SK-N-SH (cell line): ENCODE measurements around the gene SLC11A1. TPM values are rescaled to one million over a fixed set of nuclear protein-coding genes. Genes with fewer than 3 reads are reported as not detected.

Experiments
- CTCF ChIA-PET: fragments of 300-600, 350-600 bp; formaldehyde crosslinking; extraction: SDS; loops from one replicate; lab custom pipeline; 2021; lab: Yijun Ruan, JAX
- POLR2A ChIA-PET: fragments of 350-600 bp; sonication (Branson Sonifier 250); formaldehyde crosslinking; extraction: SDS; loops from one replicate; lab custom pipeline; 2020; ENCODE audit warnings: antibody characterized with exemption, inconsistent platforms; lab: Yijun Ruan, JAX
- DNase-seq: peaks from one replicate; pipeline ENCODE4 v3.0.0; 2012
- H2AFZ ChIP-seq: fragments of 200-600 bp; sonication (generic); 2 replicates; pipeline ENCODE4 v1.8.1; 2016; ENCODE audit warnings: antibody characterized with exemption, mild to moderate bottlenecking, low read depth
- H3F3A ChIP-seq: fragments of 200-600 bp; sonication (generic); replicated peaks from 2 replicates; pipeline ENCODE3; 2016; ENCODE audit warnings: antibody characterized with exemption, mild to moderate bottlenecking; ENCODE audit not compliant: insufficient read depth
- H3K27ac ChIP-seq, 2 experiments: fragments of 200-500 bp in 1 of 2; fragments of 200-600 bp in 1 of 2; sonication (Bioruptor generic) in 1 of 2; sonication (generic), shearing (Covaris generic) in 1 of 2; 2 replicates each; pipeline versions ENCODE4 v1.5.1 to v1.6.1; 2014 to 2016; ENCODE audit warnings: low read depth in 2 of 2, inconsistent platforms in 1 of 2, low read length in 1 of 2, mild to moderate bottlenecking in 1 of 2, mixed read lengths in 1 of 2
- H3K27me3 ChIP-seq: fragments of 200-600 bp; sonication (generic), shearing (Covaris generic); 2 replicates; pipeline ENCODE4 v1.6.1; 2016; ENCODE audit warnings: mixed run types; ENCODE audit not compliant: insufficient read depth
- H3K36me3 ChIP-seq, 2 experiments: fragments of 200-500 bp in 1 of 2; fragments of 200-600 bp in 1 of 2; sonication (Bioruptor generic) in 1 of 2; sonication (generic) in 1 of 2; replicated peaks in 1 of 2; 2 replicates each; pipeline versions ENCODE3 to v1.5.1; 2014 to 2016; ENCODE audit warnings: low read length in 1 of 2, mild to moderate bottlenecking in 1 of 2; ENCODE audit not compliant: insufficient read depth in 2 of 2, control insufficient read depth in 1 of 2
- H3K4me1 ChIP-seq, 2 experiments: fragments of 200-500 bp in 1 of 2; fragments of 200-600 bp in 1 of 2; sonication (Bioruptor generic) in 1 of 2; sonication (generic), shearing (Covaris generic) in 1 of 2; 2 replicates each; pipeline versions ENCODE4 v1.5.1 to v1.6.1; 2014 to 2016; ENCODE audit warnings: low read depth in 1 of 2, low read length in 1 of 2, mixed run types in 1 of 2; ENCODE audit not compliant: insufficient read depth in 2 of 2, control insufficient read depth in 1 of 2
- H3K4me2 ChIP-seq: fragments of 200-600 bp; sonication (generic), shearing (Covaris generic); 2 replicates; pipeline ENCODE4 v1.6.1; 2017; ENCODE audit warnings: mixed run types
- H3K4me3 ChIP-seq, 2 experiments: fragments of 200-500 bp in 1 of 2; fragments of 200-600 bp in 1 of 2; sonication (Bioruptor generic) in 1 of 2; sonication (generic), shearing (Covaris generic) in 1 of 2; 2 replicates each; pipeline versions ENCODE4 v1.5.1 to v1.8.1; 2014 to 2016; ENCODE audit warnings: low read depth in 2 of 2, inconsistent platforms in 1 of 2, low read length in 1 of 2, mild to moderate bottlenecking in 1 of 2, mixed read lengths in 1 of 2, moderate library complexity in 1 of 2
- H3K79me2 ChIP-seq: fragments of 200-600 bp; sonication (generic); 2 replicates; pipeline ENCODE4 v1.8.1; 2017; ENCODE audit warnings: mild to moderate bottlenecking; ENCODE audit not compliant: insufficient read depth
- H3K9ac ChIP-seq: fragments of 200-600 bp; sonication (generic); 2 replicates; pipeline ENCODE4 v1.6.1; 2017; ENCODE audit warnings: mixed run types
- H3K9me2 ChIP-seq: fragments of 200-600 bp; sonication (generic); 2 replicates; pipeline ENCODE4 v1.6.1; 2017; ENCODE audit warnings: mixed run types
- H3K9me3 ChIP-seq: fragments of 200-600 bp; sonication (generic); 2 replicates; pipeline ENCODE4 v1.6.1; 2017; ENCODE audit warnings: mixed run types, mild to moderate bottlenecking, moderate library complexity
- H4K20me1 ChIP-seq: fragments of 200-600 bp; sonication (generic); 2 replicates; pipeline ENCODE4 v1.6.1; 2017; ENCODE audit warnings: mild to moderate bottlenecking, mixed run types; ENCODE audit not compliant: insufficient read depth
- CTCF ChIP-seq: fragments of 200-600 bp; sonication (generic); IDR thresholded peaks from 2 replicates; pipeline ENCODE4 v1.6.1; 2017; ENCODE audit warnings: antibody characterized with exemption, mild to moderate bottlenecking, moderate library complexity
- ELF1 ChIP-seq: IDR thresholded peaks from 2 replicates; pipeline ENCODE4 v1.4.0; 2012
- EP300 ChIP-seq, 2 experiments: IDR thresholded peaks; 2 replicates each; pipeline versions ENCODE4 v1.4.0 to v1.6.1; 2012; ENCODE audit warnings: borderline replicate concordance in 1 of 2, low read depth in 1 of 2, low read length in 1 of 2
- EZH2phosphoT487 ChIP-seq: fragments of 200-600 bp; sonication (generic); IDR thresholded peaks from 2 replicates; pipeline ENCODE4 v1.6.1; 2017; ENCODE audit warnings: low read depth, mixed run types, mild to moderate bottlenecking, antibody characterized with exemption, moderate library complexity, borderline replicate concordance
- FOSL2 ChIP-seq: IDR thresholded peaks from 2 replicates; pipeline ENCODE4 v1.4.0; 2012; ENCODE audit warnings: low read depth, mild to moderate bottlenecking, moderate library complexity, borderline replicate concordance
- FOXM1 ChIP-seq: IDR thresholded peaks from 2 replicates; pipeline ENCODE4 v1.4.0; 2012; ENCODE audit warnings: low read depth, mild to moderate bottlenecking
- GATA2 ChIP-seq: sonication (generic); formaldehyde crosslinking; IDR thresholded peaks from 2 replicates; pipeline ENCODE4 v1.5.0; 2020; ENCODE audit warnings: mild to moderate bottlenecking, missing genetic modification reagents
- MEF2A ChIP-seq: IDR thresholded peaks from 2 replicates; pipeline ENCODE4 v1.4.0; 2012; ENCODE audit warnings: low read depth, borderline replicate concordance
- MXI1 ChIP-seq: IDR thresholded peaks from 2 replicates; pipeline ENCODE4 v1.6.1; 2012; ENCODE audit warnings: mild to moderate bottlenecking, low read depth, low read length, improper control_type of control experiment
- NFIC ChIP-seq: IDR thresholded peaks from 2 replicates; pipeline ENCODE4 v1.4.0; 2012; ENCODE audit warnings: borderline replicate concordance
- NRF1 ChIP-seq: IDR thresholded peaks from 2 replicates; pipeline ENCODE4 v1.6.1; 2012; ENCODE audit warnings: low read depth, mild to moderate bottlenecking, low read length
- RFX5 ChIP-seq: IDR thresholded peaks from 2 replicates; pipeline ENCODE4 v1.6.1; 2012; ENCODE audit warnings: mild to moderate bottlenecking, improper control_type of control experiment, low read length
- RXRA ChIP-seq: IDR thresholded peaks from 2 replicates; pipeline ENCODE4 v1.4.0; 2012; ENCODE audit warnings: low read depth, mild to moderate bottlenecking, borderline replicate concordance
- TAF1 ChIP-seq: IDR thresholded peaks from 2 replicates; pipeline ENCODE4 v1.6.1; 2012; ENCODE audit warnings: low read depth, mild to moderate bottlenecking, low read length, moderate library complexity, borderline replicate concordance
- TCF12 ChIP-seq: IDR thresholded peaks from 2 replicates; pipeline ENCODE4 v1.4.0; 2012
- USF1 ChIP-seq: IDR thresholded peaks from 2 replicates; pipeline ENCODE4 v1.4.0; 2012; ENCODE audit warnings: low read depth, borderline replicate concordance
- ZBTB33 ChIP-seq: IDR thresholded peaks from 2 replicates; pipeline ENCODE4 v1.4.0; 2012; ENCODE audit warnings: low read depth, borderline replicate concordance
- WGBS: methylation state at CpG from one replicate; pipeline ENCODE4 v1.1.6; 2017; ENCODE audit warnings: low lambda C conversion rate; 5-methylcytosine and 5-hydroxymethylcytosine counted together
- polyA plus RNA-seq, 3 experiments: library from polyadenylated mRNA; depleted of rRNA; stranded (reverse); fragments of >200 nt; gene quantifications; 2 replicates each; pipeline ENCODE4 v1.2.3, GENCODE V29; 2012
- TF ChIP-seq, protein P1 (sequence below): fragments of 150-350 bp; IDR thresholded peaks from 2 replicates; pipeline ENCODE4 v1.6.1; 2017; ENCODE audit warnings: antibody characterized with exemption, low read length, low read depth, borderline replicate concordance

SLC11A1 gene
- polyA plus RNA-seq, 1 of the 3 experiments (the other 2 are of a cell fraction): 0.26 TPM

DNA sequence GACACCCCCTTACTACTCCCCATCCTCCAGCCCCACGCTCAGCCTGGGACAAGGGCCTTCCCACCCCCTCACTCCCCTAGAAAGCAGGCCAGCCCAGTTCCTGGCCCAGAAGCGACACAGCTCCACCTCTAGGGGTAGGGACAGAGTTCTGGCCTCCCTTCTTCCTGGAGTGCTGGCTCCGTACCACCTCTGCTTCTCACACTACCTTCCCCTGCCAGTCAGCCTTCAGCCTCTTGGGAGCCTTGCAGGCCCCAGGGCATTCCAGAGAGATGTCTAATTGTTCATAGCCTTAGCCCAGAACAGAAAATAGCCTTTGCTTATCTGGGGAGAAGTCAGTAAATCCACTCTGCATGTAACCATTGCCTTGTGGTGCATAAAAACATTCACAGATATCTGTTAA is 38.5 kb upstream of the SLC11A1 start (continued):
- TF ChIP-seq CTCF (no peak), TCF12 (no peak), USF1 (no peak), EZH2phosphoT487 (no peak), MEF2A (no peak), GATA2 (CRISPR knock-in tag) (no peak), ELF1 (no peak)

GRCh38 chr2:218344090-218344754 is 37.9 kb upstream of the SLC11A1 start:
- Histone ChIP-seq H3K9me2 (no peaks in the 10 kb centered on the region), H4K20me1 (no peaks in the 10 kb centered on the region), H3K36me3 (no peaks in the 10 kb centered on the region), H2AFZ (no peak overlapping the region), H3F3A (no peaks in the 10 kb centered on the region), H3K27me3 (no peaks in the 10 kb centered on the region), H3K9ac (no peak overlapping the region), H3K79me2 (no peaks in the 10 kb centered on the region), H3K4me3 (no peak overlapping the region), H3K9me3 (no peaks in the 10 kb centered on the region), H3K4me1 (no peaks in the 10 kb centered on the region), H3K27ac (no peak overlapping the region), H3K4me2 (no peak overlapping the region)
- CTCF ChIA-PET: interaction anchor here (1.0 to 3.8 kb wide), 3 partner anchors 12 to 52 kb away, joined by 3 to 19 read pairs (median 12); partner anchors contain the start of gene CATIP
- TF ChIP-seq FOSL2: no peak
- no peak for TF ChIP-seq RFX5
- no peak for TF ChIP-seq NFIC
- TF ChIP-seq EP300 (IDR thresholded peaks at IDR 0.05; ENCODE audit: borderline replicate concordance in 1 of 2, low read depth in 1 of 2, low read length in 1 of 2): no peak
- no peak for DNase-seq
- WGBS: 91% methylated on average over 12 of the region's 12 CpGs
- POLR2A ChIA-PET: no interaction called here

- Histone ChIP-seq H3K9ac (no peak overlapping the region), H4K20me1 (no peaks in the 10 kb centered on the region), H3K79me2 (no peaks in the 10 kb centered on the region), H2AFZ (no peak overlapping the region), H3K9me3 (no peaks in the 10 kb centered on the region), H3K36me3 (no peaks in the 10 kb centered on the region), H3K4me2 (no peak overlapping the region), H3K27me3 (no peaks in the 10 kb centered on the region), H3K9me2 (no peaks in the 10 kb centered on the region), H3K4me1 (no peaks in the 10 kb centered on the region), H3F3A (no peaks in the 10 kb centered on the region), H3K4me3 (no peak overlapping the region), H3K27ac (no peak overlapping the region)
- 95% methylated on average over 18 of the region's 22 CpGs for WGBS
- POLR2A ChIA-PET: interaction anchor here (0.9 kb wide), 1 partner anchor 12 kb away, joined by 3 read pairs; the partner anchor contains the start of gene CATIP
- no peak for DNase-seq
- CTCF ChIA-PET: interaction anchor here (3.1 to 3.8 kb wide), 2 partner anchors 12 to 43 kb away, joined by 12 to 19 read pairs; partner anchors contain the start of gene CATIP
- no peak for TF ChIP-seq USF1
- no peak for TF ChIP-seq MXI1
- TF ChIP-seq ZBTB33: no peak
- TF ChIP-seq RXRA: no peak
- TF ChIP-seq ELF1: no peak
- no peak for TF ChIP-seq FOXM1
- TF ChIP-seq TAF1: no peak
- no peak for TF ChIP-seq NRF1
- TF ChIP-seq, protein P1, sequence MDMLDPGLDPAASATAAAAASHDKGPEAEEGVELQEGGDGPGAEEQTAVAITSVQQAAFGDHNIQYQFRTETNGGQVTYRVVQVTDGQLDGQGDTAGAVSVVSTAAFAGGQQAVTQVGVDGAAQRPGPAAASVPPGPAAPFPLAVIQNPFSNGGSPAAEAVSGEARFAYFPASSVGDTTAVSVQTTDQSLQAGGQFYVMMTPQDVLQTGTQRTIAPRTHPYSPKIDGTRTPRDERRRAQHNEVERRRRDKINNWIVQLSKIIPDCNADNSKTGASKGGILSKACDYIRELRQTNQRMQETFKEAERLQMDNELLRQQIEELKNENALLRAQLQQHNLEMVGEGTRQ: no peak
Observed at GRCh38 chr2:218344755-218345417, 37.2 kb upstream of the SLC11A1 start.
